Measurements from ENCODE around the gene DPEP3. TPM values are rescaled to one million over a fixed set of nuclear protein-coding genes. Genes with fewer than 3 reads are reported as not detected.

The DPEP3 gene
- total and polyA plus RNA-seq, 10 of the 15 experiments (the other 5 are each of a cell fraction or from before 2014, with no cell fraction given), result not detected

DNA sequence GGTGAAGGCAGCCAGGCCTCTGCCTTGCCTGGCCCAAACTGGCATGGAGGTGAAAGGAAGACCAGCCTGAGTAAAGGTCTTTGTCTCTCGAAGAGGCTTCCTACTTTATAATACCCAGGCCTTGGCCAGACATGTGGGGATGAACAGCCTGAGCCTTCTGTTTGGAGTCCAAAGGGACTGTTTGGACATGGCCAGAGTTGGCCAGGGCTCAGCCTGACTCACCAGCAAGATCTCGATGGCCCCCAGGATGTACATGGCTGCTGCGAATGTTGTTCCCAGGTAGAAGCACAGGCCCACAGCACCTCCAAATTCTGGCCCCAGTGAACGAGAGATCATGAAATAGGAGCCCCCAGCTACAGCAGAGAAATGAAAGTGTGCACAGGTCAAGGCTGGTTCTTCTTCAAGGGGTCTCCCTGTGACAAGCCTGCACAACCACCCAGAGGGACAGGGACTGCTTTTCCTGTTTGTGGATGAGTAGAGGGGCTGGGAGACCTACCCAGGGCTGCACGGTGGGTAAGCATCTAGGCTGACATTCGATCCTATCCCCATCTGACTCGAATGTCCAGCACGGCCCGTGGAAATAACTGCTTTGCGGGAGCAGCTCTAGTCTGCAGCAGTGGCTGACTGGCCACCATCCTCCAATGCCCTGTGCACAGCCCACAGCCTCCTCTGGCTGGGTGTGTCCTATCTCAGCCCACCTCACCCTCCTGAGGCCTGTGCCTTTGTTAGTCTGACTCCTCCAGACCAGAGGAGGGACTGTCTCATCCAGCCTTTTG, 25.7 kb downstream of the DPEP3 start:
- WGBS (ENCODE audit: insufficient coverage, insufficient replicate concordance, low lambda C conversion rate, missing lambda C conversion rate), result 99% methylated on average over 10 of the region's 10 CpGs
- no peak overlapping the region for H2AFZ ChIP-seq (ENCODE audit: control insufficient read depth, low read depth, low read length)
- BruUV-seq (replicated peaks), result no TSS peak
- DNase-seq (ENCODE audit: low read depth, low spot score), result no peak
- H3K27ac ChIP-seq (ENCODE audit: control insufficient read depth, insufficient read depth), result no peak overlapping the region
- CTCF ChIA-PET, result interaction anchor here (0.9 kb wide), 1 partner anchor 138 kb away, joined by 5 read pairs; no protein-coding TSS in a partner anchor
- TF ChIP-seq BRCA1 (IDR thresholded peaks at IDR 0.05; ENCODE audit: low read depth, low read length), result no peak
- no peak for TF ChIP-seq ZNF384 (IDR thresholded peaks at IDR 0.05; ENCODE audit: borderline replicate concordance, low read depth, low read length)
- TF ChIP-seq, protein P1, sequence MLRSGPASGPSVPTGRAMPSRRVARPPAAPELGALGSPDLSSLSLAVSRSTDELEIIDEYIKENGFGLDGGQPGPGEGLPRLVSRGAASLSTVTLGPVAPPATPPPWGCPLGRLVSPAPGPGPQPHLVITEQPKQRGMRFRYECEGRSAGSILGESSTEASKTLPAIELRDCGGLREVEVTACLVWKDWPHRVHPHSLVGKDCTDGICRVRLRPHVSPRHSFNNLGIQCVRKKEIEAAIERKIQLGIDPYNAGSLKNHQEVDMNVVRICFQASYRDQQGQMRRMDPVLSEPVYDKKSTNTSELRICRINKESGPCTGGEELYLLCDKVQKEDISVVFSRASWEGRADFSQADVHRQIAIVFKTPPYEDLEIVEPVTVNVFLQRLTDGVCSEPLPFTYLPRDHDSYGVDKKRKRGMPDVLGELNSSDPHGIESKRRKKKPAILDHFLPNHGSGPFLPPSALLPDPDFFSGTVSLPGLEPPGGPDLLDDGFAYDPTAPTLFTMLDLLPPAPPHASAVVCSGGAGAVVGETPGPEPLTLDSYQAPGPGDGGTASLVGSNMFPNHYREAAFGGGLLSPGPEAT (IDR thresholded peaks at IDR 0.05; ENCODE audit: low read depth), result no peak
- TF ChIP-seq RFX5 (IDR thresholded peaks at IDR 0.05; ENCODE audit: low read depth, low read length), result no peak
- no peak for TF ChIP-seq EZH2 (IDR thresholded peaks at IDR 0.05; ENCODE audit: borderline replicate concordance, control insufficient read depth, low read depth, low read length)
- TF ChIP-seq YBX1 (IDR thresholded peaks at IDR 0.05), result no peak
- TF ChIP-seq MLLT1 (IDR thresholded peaks at IDR 0.05), result no peak
- no peak for TF ChIP-seq POU2F2 (IDR thresholded peaks at IDR 0.05; ENCODE audit: borderline replicate concordance, low read depth, low read length)
- no peak for TF ChIP-seq MAX (IDR thresholded peaks at IDR 0.05; ENCODE audit: low read depth, low read length)
- TF ChIP-seq ESRRA (IDR thresholded peaks at IDR 0.05; ENCODE audit: low read length), result no peak
- TF ChIP-seq EGR1 (IDR thresholded peaks at IDR 0.05; ENCODE audit: borderline replicate concordance in 1 of 2, low read depth in 2 of 2, low read length in 2 of 2), result no peak
- TF ChIP-seq TAF1 (IDR thresholded peaks at IDR 0.05; ENCODE audit: borderline replicate concordance, low read depth, low read length), result no peak
- FAIRE-seq, result no peak
- no peak overlapping the region for H3K4me3 ChIP-seq
- H4K20me1 ChIP-seq (ENCODE audit: control insufficient read depth, insufficient read depth), result no peaks in the 10 kb centered on the region
- peaks cover 3% of the 10 kb centered on the region; the same call in 1 of the 2 replicates for H3K4me1 ChIP-seq (ENCODE audit: control insufficient read depth, insufficient read depth, low read length)
- peaks cover 0 to 3% of the 10 kb centered on the region in 2 experiments; a peak in 3 of 4 replicates for H3K36me3 ChIP-seq (ENCODE audit: control insufficient read depth in 2 of 2, insufficient read depth in 2 of 2, low read length in 1 of 2)
- intact Hi-C loops (cut with micrococcal nuclease; ENCODE audit: unreplicated experiment), result no loop called here
- SMC1A ChIA-PET (ENCODE audit: uncharacterized antibody, unreplicated experiment), result interaction anchor here (0.6 to 0.9 kb wide), 2 partner anchors 11 to 387 kb away, joined by 3 to 5 read pairs; no protein-coding TSS in a partner anchor
- H3K9me3 ChIP-seq (replicated peaks; ENCODE audit: control insufficient read depth, insufficient read depth, low read length), result no peaks in the 10 kb centered on the region
- in situ Hi-C loops (cut with MboI), result no loop called here
- no peaks in the 10 kb centered on the region for H3K27me3 ChIP-seq (replicated peaks in 1 of 2; ENCODE audit: control insufficient read depth in 2 of 2, insufficient read depth in 2 of 2, low read length in 1 of 2)
- RAD21 ChIA-PET (ENCODE audit: unreplicated experiment), result no interaction called here
- POLR2A ChIA-PET, result interaction anchor here (1.0 kb wide), 1 partner anchor 11 kb away, joined by 3 read pairs; no protein-coding TSS in a partner anchor
- H3K9ac ChIP-seq (ENCODE audit: control insufficient read depth, insufficient read depth, low read length), result no peak overlapping the region
- H3K4me2 ChIP-seq (ENCODE audit: control insufficient read depth, insufficient read depth), result no peak overlapping the region
- no peak for ATAC-seq
- H3K79me2 ChIP-seq (ENCODE audit: control insufficient read depth, insufficient read depth, low read length), result no peaks in the 10 kb centered on the region

Measured in GM12878 (cell line).